Amniotic epithelial cell (primary cell): ENCODE measurements around the gene PLA2G7.
A peak's percentile ranks its signal among the peaks of the same experiment; 100 is the strongest.
"Not testable (repeated sequence)": the region's sequence is repeated elsewhere in the genome, so short reads cannot be mapped to it uniquely, and the experiment has no call there.

Experiments used
- DNase-seq: peaks from one replicate; pipeline ENCODE4 v3.0.0-alpha.2; 2010; ENCODE audit warnings: low read depth

The PLA2G7 gene

DNA sequence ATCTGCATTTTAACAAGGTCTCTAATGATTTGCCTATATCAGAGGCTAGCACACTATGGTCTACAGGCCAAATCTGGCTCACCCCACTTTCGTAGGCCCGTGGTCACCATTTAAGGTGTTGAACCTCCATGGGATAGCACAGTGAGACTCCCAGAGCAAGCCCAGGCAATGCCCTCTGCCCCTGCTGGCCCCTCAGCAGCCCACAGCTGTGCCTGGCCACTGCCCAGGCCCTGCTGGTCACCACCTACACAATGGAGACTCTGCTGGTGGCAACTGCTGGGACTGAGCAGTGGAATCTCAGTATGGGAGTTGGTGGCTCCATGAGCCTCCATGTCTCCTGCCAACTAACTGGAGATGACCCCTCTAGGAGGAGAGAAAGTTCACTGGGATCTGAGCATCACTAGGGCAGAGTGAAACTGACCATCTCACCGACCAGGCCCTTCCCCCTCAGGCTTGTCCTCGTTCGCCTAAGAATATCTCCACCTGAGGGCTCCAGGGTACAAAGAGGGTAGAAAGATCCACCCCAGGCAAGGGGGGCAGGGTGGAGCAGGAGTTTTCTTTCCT, 13.8 kb upstream of the PLA2G7 start:
- no peak for DNase-seq

DNA sequence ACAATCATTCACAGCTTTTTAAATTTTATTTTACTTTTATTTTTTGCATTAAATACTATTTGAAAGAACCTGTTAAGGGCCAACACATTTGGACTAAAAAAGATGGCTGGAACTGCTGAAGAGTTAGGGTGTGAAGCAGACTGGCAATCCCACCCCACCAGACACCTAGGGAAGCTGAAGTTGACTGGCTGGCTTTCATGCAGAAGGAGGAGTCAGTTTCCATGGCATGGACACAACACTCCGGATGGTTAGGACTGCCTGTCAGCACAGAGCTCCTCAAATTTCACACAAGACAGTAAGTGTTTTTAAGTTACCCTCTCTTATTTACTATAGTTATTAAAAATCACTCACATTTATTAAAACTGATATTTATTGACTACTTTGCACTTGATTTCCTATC, 11.5 kb upstream of the PLA2G7 start, which contains the start of gene ANKRD66:
Gene ANKRD66, plus strand, starts transcription at position 238 of the 400 bp plus-strand sequence. CDS start 5,016 bp downstream, outside the sequence.
- no peak for DNase-seq

DNA sequence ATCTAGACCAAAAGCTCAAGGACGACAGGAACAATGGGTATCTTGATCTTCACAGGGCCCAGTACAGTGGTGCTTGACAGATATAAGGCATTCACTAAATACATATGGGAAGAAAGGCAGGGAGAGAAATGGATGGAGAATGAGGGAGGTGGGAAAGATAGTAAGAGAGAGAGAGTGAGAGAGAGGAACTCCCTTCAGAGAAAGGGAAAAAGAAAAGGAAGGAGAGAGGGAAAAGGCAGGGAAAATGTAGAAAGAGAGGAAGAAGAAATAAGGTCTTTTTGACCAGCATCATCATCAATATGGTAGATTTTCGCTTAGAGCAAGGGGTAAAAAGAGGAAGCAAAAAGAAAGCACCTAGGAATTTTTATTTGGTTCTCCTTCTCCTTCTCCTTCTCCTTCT, 10.8 kb upstream of the PLA2G7 start:
- no peak for DNase-seq

DNA sequence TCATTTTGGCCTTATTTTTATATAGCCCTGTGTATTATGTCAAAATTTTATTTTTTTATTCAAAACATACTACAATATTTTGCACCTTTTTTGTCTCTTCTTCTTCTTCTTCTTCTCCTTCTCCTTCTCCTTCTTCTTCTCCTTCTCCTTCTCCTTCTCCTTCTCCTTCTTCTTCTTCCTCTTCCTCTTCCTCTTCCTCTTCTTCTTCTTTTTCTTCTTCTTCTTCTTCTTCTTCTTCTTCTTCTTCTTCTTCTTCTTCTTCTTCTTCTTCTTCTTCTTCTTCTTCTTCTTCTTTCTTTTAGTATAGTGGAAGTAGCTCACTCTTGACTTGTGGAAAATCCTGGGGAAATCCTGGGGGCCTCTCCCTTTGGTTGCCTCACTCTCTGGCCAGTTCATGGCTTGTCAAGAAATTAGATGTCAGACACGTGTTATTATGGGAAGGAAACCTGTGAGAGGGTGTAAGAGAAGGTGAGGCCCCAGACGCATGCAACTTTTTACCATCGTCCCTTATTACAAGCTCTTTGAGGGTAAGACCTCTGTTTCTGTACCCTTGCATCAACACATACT, 9.1 kb upstream of the PLA2G7 start:
- not testable (repeated sequence) for DNase-seq

DNA sequence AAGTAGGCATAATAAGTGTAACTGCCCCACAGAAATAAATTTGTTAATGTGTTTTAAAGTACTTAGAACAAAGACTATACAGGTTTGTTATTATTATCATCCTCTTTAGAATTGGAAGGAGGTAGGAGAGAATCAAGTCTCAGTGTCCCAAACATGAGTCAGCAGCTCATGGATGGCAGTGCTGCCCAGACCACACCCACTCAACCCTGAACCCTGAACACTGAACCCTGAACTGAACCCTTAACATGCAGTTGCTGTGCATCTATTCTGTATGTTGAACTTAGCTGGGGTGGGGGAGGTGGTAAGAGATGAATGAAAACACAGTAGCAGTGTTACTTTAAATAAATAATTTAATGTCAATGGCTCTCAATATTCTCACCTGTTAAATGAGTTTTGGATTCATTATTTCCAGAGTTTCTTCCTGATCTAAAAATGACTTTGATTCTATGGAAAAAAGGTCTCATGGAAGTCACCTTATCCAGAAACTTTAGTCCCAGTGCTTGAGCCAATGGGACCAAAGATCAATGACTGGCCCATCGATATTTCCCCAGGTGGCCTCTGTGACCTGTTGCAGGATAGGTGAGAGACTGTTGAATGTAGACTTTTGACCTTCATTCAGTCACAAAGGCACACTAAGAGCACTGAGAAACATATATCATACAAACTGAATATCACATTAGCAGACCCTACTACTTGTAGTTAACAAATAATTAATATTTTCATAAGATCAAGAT, 8.4 kb upstream of the PLA2G7 start:
- no peak for DNase-seq

DNA sequence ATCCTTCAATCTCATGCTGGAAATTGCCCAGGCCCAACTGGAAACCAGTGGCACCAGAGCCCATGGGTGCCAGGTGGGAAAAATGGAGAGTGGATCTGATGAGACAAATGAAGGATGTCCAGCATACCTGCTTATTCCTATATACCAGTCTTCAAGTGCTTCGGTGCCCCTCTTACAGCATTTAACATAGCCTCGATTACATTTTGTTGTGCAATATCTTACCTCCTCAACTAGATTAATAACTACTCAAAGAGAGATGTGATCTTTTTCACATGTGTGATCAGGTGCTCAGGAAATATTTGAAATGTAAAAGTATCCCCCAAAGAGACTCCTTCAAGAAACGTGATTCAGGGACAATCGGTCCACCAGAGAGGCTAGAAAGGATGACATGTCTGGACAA, 6.7 kb upstream of the PLA2G7 start:
- DNase-seq, result no peak

DNA sequence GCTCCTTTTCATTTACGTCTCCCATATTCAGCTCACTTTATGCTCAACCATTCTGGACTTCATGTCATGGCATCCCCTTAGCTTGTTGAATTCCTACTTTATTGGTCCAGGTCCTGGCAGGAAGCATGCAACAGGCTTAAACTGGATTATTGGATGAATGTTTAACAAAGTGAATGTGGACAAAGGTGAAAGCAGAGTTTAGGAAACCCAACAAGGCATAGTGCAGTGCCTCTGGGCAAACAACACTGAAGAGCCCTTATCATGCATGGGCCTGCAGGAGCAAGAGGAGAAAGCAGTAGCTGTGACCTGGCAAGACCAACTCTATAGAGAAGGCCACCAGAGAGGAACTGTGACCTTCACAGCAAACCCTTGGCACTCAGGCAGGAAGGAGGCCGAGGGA, 6.3 kb upstream of the PLA2G7 start:
- DNase-seq, result no peak

DNA sequence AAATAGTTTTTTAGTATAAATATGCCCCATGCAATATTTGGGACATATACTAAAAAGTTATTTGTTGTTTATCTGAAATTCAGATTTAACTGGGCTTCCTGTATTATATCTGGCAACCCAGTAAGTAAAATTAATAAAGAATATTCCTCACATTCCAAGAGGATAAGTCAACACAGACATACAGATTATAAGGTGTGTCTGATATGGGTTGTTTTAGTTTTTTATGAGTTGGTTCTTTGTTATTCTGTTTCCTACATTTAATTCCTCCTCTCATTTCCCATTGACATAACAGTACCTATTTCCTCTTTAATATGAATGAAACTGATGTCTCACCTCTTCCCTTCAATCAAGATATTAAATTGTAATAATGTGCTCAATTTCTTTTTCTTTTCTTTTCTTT, 1.7 kb upstream of the PLA2G7 start:
- no peak for DNase-seq

DNA sequence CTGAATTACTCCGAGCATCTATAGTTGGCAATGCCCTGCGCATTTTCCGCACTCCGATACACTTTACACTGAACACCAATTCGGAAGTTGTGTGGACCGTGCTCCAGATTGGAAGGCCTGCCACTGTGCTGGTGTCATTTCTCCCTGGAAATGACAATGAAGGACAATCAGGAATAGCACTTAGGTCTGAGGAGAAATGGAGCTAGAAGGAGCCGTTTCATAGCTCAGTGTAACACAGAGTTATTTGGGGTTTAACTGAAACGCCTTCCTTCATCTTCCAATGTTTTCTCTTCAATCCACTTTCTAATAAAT, 501 bp upstream of the PLA2G7 start:
- DNase-seq, result no peak

DNA sequence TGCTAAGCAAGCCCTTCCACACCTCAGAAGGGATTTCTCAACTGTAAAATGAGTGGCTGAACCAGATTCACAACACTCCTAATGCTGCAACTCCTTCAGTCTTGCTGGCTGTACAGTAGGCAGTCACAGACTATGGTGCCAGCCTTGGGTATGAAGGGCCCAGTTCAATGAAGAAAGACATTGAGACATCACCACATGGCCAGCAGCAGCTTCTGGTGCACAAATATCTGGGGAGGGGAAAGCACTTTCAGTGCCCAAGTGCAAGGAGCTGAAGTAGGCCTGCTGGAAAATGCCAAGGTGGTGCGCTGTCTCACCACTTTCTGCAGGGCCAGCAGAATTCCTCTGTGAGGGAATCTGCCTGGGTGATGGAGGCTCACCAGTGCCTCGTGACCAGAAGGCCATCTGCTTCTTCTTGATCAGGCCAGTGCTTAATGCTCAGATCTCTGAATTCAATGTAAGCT, 1.8 kb downstream of the PLA2G7 start:
- no peak for DNase-seq

DNA sequence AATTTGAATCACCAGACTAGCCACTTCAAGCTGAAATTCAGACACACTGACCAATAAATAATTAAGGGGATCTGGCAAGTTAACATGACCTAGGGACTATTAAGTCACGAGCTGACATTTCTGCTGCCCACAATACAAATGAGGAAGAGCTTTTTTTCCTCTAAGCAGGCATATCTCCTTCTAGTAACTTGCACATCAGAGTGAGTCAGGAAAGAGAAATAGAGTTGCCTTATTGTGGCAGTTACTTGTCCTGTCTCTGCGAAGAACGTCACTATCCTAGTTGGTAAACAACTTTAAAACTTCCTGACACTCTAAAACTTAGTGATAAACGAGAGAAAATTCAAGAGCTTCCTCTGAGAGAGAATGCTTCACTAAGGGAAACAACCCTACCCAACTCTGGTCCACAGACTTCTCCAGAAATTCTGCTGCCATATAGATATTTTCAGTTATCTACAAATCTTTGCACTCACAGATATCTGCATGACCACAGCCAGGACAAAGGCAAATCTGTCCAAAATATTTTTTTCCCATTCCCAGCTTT, 4.2 kb downstream of the PLA2G7 start:
- DNase-seq, result no peak

DNA sequence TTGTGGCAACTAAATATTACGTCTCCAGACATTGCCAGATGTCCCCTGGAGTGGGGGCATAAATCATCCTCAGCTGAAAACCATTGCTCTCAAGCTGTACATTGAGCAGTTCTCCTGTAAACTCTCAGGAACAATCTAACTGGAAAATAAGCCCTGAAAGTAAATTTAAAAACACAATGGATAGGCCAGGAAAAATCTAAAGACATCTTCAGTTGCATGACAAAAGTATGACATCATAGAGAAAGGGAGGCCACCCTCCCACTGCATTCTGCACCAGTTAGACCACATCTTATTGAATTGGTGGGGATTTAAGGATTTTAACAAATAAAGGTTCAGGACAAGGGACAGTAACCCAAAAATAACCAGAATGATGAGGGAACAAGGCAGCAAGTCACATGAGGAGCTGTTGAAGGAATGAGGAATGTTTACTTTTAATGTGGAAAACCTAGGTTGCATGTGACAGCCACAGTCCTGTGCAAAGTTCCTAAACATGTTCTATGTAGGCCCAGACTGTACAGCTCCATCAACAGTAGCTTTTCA, 5.3 kb downstream of the PLA2G7 start:
- no peak for DNase-seq

DNA sequence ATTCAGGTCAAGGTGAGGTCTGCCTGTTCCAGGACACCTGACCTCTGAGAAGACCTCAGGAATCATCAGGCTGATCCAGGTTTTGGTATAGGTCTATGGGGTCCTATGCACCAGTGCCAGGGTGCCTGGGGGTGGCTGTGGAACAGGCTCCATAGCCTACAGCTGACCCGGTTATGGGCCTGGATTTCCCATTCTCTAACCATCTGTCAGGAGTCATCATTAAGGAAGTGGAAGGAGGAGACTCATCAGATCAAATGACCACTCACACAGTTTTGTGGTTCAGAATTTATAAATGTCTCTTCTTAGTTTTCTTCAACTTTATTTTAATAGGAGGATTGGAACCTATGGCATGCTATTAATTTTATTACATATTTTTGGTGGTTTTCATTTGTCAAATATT, 14.8 kb downstream of the PLA2G7 start:
- no peak for DNase-seq

DNA sequence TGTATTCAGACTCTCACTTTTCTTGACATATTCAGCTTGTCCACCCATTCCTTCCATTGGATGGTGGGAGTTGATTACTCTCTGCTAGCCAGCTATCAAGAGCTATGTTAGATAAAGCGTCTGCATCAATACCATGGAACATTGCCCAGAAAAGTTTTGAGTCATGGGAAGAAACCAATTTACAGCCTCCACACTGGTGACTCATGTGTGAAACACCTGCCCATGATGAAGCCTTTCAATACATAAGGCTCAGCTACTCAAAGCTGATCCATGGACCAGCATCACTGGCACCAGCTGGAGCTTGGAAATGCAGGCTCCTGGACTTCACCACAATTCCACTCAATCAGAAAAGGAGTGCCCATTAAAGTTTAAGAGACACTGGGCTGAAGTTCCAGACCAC, 16.1 kb downstream of the PLA2G7 start:
- peak; percentile 30 for DNase-seq

DNA sequence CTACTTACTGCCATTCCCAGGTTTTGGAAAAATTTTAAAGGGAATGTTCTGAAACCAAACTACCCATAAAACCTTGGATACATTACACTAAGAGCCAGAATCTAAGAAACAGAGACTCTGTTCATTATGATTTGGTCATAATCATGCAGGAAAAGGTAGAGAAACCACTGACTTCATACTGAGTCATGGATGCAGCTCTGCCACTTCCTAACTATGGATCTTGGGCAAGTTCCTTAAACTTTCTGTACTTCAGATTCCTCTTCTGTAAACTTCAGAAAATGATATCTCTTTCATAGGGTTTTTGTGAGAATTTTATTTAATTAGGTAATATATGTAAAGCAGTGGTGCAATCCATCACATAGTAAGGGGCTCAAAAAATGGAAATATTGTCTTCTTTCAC, 20.0 kb downstream of the PLA2G7 start:
- DNase-seq, result no peak

DNA sequence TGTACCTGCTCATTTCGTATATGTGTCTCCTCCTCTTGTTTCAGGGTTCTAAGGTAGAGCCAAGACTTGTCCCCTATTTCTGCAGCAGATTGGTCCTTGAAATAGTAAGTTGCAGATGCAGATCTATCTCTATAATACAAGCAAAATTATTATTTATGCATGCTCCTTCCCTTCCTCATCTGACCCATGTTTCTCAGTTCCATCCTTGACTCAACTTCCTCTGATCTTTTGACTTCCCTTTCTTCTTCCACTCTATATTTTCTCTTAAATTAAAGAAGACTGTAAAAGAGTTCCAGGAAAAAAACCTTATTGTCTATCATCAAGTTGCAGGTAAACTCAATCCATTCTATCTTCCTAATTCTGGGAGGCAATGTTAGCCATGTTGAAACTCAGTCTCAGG, 23.7 kb downstream of the PLA2G7 start:
- DNase-seq, result no peak

DNA sequence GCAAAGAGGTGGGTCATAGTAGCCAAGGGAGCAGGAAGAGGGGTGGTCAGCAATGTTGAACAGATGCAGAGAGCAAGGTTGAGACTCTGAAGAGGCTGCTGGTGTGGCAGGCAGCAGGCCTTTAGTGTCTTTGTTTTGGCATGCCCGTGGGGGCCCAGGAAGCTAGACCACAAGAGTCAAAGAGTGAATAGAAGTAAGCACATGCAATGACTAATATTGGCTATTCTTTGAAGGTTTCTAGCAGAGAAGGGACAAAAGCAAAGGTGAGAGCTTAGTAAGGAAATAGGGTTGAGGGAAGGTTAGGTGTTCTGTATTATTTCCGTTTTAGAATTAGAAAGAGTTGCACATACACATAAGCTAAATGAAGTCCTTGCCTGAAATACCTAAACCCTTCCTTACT, 28.7 kb downstream of the PLA2G7 start:
- DNase-seq, result no peak

DNA sequence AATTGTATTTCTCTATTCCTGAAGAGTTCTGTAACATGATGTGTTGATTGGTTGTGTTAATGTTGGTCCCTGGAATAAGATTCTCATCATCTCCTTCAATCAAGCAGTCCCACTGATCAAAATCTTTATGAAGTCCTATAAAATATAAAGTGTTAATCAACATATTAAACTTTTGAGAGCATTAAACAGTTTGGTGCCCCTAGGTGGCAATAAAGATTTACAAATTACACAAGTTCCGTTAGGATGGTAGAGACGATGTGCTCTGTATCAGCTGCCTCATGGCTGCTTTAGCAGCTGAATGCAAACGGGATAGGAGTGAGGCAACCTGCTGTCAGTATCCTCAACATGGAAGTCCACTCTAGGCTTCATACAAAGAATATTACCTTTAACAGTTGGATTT, 30.6 kb downstream of the PLA2G7 start:
- peak; percentile 9 for DNase-seq

DNA sequence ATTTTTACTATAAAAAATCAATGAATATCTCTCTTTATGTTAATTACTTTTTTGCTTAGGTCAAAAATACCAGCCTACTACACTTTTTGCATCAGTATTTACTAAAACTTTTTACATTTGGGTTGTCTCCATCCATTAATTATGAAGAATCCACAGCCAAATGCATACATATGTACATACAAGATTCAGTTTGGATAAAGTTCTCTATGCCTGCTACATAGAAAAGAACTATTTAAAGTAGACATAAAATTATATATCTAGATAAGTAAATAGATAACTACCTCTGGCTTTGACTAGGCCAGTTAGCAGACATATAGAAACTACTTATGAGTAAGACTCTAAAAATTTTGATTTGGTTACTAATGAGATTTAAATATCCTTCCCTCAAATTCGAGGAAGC, 35.2 kb downstream of the PLA2G7 start:
- no peak for DNase-seq

DNA sequence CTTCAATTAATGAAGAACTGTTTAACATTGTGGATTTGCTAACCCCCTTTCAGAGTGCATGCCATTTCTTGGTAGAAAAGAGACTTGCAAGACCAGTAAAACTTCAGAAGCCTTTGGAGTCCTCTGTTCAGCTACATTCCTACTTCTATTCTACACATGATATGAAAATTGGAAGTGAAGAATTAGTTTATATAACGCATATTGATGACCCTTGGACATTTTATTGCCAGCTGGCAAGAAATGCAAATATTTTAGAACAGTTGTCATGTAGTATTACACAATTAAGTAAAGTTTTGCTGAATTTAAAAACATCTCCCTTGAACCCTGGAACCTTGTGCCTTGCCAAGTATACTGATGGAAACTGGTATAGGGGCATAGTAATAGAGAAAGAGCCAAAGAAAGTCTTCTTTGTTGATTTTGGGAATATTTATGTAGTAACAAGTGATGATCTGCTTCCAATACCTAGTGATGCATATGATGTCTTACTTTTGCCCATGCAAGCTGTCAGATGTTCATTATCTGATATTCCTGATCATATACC, 44.2 kb downstream of the PLA2G7 start:
- no peak for DNase-seq

DNA sequence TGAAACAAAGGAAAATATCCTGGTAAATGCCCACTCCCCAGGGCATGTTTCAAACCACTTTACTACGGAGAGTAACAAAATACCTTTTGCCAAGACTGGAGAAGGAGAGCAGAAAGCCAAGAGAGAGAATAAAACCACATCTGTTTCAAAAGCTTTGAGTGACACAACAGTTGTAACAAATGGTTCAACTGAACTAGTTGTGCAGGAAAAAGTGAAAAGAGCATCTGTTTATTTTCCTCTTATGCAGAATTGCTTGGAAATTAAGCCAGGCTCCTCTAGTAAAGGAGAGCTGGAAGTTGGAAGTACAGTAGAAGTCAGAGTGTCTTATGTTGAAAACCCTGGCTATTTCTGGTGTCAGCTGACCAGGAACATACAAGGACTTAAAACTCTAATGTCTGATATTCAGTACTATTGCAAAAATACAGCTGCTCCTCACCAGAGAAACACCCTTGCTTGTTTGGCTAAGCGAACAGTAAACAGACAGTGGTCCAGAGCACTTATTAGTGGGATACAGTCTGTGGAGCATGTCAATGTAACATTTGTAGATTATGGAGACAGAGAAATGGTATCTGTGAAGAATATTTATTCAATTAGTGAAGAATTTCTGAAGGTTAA, 44.9 kb downstream of the PLA2G7 start:
- DNase-seq, result no peak

DNA sequence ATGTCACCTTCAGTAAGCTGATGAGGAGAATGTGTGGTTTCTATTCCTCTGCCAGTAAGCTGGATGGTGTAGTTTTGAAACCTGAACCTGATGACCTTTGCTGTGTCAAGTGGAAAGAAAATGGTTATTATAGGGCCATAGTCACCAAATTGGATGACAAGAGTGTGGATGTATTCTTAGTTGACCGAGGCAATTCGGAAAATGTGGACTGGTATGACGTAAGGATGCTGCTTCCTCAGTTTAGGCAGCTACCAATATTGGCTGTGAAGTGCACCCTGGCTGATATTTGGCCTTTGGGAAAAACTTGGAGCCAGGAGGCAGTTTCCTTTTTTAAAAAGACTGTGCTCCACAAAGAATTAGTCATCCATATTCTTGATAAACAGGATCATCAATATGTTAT, 45.5 kb downstream of the PLA2G7 start:
- no peak for DNase-seq

DNA sequence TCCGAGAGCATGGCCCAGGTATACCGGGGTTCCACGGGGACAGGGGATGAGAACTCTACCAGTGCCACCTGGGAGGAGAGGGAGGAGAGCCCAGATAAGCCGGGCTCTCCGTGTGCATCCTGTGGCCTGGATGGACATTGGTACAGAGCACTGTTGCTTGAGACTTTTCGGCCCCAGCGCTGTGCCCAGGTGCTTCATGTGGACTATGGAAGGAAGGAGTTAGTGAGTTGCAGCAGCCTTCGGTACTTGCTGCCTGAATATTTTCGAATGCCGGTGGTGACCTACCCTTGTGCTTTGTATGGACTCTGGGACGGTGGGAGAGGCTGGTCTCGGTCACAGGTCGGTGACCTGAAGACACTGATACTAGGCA, 46.2 kb downstream of the PLA2G7 start:
- DNase-seq, result no peak
